Measurements from ENCODE around the gene RNF187. TPM values are rescaled to one million over a fixed set of nuclear protein-coding genes. Genes with fewer than 3 reads are reported as not detected.

Gene RNF187
- polyA plus RNA-seq, 1 donor (not counting 4 experiments of a cell fraction or from before 2014, with no cell fraction given), result 65.8 TPM

DNA sequence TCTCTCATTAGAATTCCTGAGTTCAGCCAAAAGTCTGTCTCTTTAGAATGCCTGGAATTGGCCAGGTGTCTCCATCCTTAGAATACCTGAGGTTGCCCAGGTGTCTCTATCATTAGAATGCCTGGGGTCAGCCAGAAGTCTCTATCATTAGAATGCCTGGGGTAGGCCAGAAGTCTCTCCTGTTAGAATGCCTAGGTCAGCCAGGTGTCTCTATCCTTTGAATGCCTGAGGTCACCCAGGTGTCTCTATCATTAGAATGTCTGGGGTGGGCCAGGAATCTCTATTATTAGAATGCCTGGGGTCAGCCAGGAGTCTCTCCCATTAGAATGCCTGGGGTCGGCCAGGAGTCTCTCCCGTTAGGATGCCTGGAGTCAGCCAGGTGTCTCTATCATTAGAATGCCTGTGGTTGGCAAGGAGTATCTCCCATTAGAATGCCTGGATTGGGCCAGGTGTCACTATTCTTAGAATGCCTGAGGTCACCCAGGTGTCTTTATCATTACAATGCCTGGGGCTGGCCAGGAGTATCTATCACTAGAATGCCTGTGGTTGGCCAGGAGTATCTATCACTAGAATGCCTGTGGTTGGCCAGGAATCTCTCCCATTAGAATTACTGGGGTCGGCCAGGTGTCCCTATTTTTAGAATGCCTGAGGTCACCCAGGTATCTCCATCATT is 43.0 kb downstream of the RNF187 start:
- dilution Hi-C loops (cut with MboI; ENCODE audit: extremely low pct_ligation_motif_present, low sequenced_read_pairs), result no loop called here

DNA sequence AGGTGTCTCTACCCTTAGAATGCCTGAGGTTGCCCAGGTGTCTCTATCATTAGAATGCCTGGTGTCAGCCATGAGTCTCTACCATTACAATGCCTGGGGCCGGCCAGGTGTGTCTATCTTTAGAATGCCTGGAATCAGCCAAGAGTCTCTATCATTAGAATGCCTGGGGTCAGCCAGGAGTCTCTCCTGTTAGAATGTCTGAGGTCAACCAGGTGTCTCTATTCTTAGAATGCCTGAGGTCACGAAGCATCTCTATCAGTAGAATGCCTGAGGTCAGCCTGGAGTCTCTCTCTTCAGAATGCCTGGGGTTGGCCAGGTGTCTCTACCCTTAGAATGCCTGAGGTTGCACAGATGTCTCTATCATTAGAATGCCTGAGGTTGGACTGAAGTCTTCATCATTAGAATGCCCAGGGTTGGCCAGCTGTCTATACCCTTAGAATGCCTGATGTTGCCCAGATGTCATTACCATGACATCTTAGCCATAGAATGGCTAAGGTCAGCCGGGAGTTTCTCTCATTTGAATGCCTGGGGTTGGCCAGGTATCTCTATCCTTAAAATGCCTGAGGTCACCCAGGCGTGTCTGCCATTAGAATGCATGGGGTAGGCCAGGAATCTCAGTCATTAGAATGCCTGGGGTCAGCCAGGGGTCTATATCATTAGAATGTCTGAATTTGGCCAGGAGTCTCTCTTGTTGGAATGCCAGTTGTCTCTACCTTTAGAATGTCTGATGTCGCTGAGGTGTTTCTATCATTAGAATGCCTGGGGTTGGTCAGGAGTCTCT is 44.0 kb downstream of the RNF187 start:
- H3K4me2 ChIP-seq (ENCODE audit: control insufficient read depth, extremely low read depth, insufficient read depth, low read depth, low read length), result no peak overlapping the region
- H3K9ac ChIP-seq (ENCODE audit: control insufficient read depth, extremely low read depth, insufficient read depth, low read length), result no peak overlapping the region
- no peaks in the 10 kb centered on the region for H4K20me1 ChIP-seq (ENCODE audit: control insufficient read depth, extremely low read depth, insufficient read depth, low read length)
- no peaks in the 10 kb centered on the region for H3K79me2 ChIP-seq (ENCODE audit: control insufficient read depth, insufficient read depth, low read length)
- H3K9me3 ChIP-seq (ENCODE audit: control insufficient read depth, low read depth, low read length), result no peaks in the 10 kb centered on the region
- H3K4me3 ChIP-seq (ENCODE audit: control insufficient read depth in 2 of 3, extremely low read depth in 1 of 3, insufficient read depth in 2 of 3, low read depth in 1 of 3, low read length in 3 of 3), result no peak overlapping the region
- H3K4me1 ChIP-seq (ENCODE audit: control insufficient read depth, extremely low read depth, insufficient read depth, low read length), result no peaks in the 10 kb centered on the region
- FAIRE-seq, result no peak
- H3K27ac ChIP-seq (ENCODE audit: control insufficient read depth, insufficient read depth, low read length), result no peak overlapping the region
- no peaks in the 10 kb centered on the region for H3K9me1 ChIP-seq (ENCODE audit: control insufficient read depth, extremely low read depth, insufficient read depth, low read length)
- H3K27me3 ChIP-seq (ENCODE audit: control insufficient read depth, extremely low read depth, insufficient read depth, low read length), result peaks cover 3% of the 10 kb centered on the region
- TF ChIP-seq, protein P1, sequence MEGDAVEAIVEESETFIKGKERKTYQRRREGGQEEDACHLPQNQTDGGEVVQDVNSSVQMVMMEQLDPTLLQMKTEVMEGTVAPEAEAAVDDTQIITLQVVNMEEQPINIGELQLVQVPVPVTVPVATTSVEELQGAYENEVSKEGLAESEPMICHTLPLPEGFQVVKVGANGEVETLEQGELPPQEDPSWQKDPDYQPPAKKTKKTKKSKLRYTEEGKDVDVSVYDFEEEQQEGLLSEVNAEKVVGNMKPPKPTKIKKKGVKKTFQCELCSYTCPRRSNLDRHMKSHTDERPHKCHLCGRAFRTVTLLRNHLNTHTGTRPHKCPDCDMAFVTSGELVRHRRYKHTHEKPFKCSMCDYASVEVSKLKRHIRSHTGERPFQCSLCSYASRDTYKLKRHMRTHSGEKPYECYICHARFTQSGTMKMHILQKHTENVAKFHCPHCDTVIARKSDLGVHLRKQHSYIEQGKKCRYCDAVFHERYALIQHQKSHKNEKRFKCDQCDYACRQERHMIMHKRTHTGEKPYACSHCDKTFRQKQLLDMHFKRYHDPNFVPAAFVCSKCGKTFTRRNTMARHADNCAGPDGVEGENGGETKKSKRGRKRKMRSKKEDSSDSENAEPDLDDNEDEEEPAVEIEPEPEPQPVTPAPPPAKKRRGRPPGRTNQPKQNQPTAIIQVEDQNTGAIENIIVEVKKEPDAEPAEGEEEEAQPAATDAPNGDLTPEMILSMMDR (optimal IDR thresholded peaks at IDR 0.05 in 1 of 3, IDR thresholded peaks at IDR 0.05 in 1 of 3, conservative IDR thresholded peaks at IDR 0.05 in 1 of 3; ENCODE audit: extremely low read depth in 1 of 3, insufficient read depth in 2 of 3, low read length in 3 of 3), result no peak
- TF ChIP-seq EZH2 (IDR thresholded peaks at IDR 0.05; ENCODE audit: low read length), result no peak
- DNase-seq (ENCODE audit: low read depth, low spot score), result no peak
- no peak overlapping the region for H2AFZ ChIP-seq (ENCODE audit: control insufficient read depth, low read length)
- dilution Hi-C loops (cut with MboI; ENCODE audit: extremely low pct_ligation_motif_present, low sequenced_read_pairs), result no loop called here
- H3K36me3 ChIP-seq (ENCODE audit: control insufficient read depth in 2 of 2, extremely low read depth in 1 of 2, insufficient read depth in 2 of 2, low read length in 2 of 2), result no peaks in the 10 kb centered on the region

More for the DNA sequence above, 43.0 kb downstream of the RNF187 start:
- no peaks in the 10 kb centered on the region for H3K9me1 ChIP-seq (ENCODE audit: control insufficient read depth, extremely low read depth, insufficient read depth, low read length)
- H3K9ac ChIP-seq (ENCODE audit: control insufficient read depth, extremely low read depth, insufficient read depth, low read length), result no peak overlapping the region
- H3K27me3 ChIP-seq (ENCODE audit: control insufficient read depth, extremely low read depth, insufficient read depth, low read length), result peaks cover 3% of the 10 kb centered on the region
- H4K20me1 ChIP-seq (ENCODE audit: control insufficient read depth, extremely low read depth, insufficient read depth, low read length), result no peaks in the 10 kb centered on the region
- H3K79me2 ChIP-seq (ENCODE audit: control insufficient read depth, insufficient read depth, low read length), result no peaks in the 10 kb centered on the region
- TF ChIP-seq, protein P1 (optimal IDR thresholded peaks at IDR 0.05 in 1 of 3, IDR thresholded peaks at IDR 0.05 in 1 of 3, conservative IDR thresholded peaks at IDR 0.05 in 1 of 3; ENCODE audit: extremely low read depth in 1 of 3, insufficient read depth in 2 of 3, low read length in 3 of 3), result no peak
- TF ChIP-seq EZH2 (IDR thresholded peaks at IDR 0.05; ENCODE audit: low read length), result no peak
- no peaks in the 10 kb centered on the region for H3K36me3 ChIP-seq (ENCODE audit: control insufficient read depth in 2 of 2, extremely low read depth in 1 of 2, insufficient read depth in 2 of 2, low read length in 2 of 2)
- H2AFZ ChIP-seq (ENCODE audit: control insufficient read depth, low read length), result no peak overlapping the region
- no peaks in the 10 kb centered on the region for H3K9me3 ChIP-seq (ENCODE audit: control insufficient read depth, low read depth, low read length)
- no peaks in the 10 kb centered on the region for H3K4me1 ChIP-seq (ENCODE audit: control insufficient read depth, extremely low read depth, insufficient read depth, low read length)
- no peak overlapping the region for H3K27ac ChIP-seq (ENCODE audit: control insufficient read depth, insufficient read depth, low read length)
- no peak overlapping the region for H3K4me3 ChIP-seq (ENCODE audit: control insufficient read depth in 2 of 3, extremely low read depth in 1 of 3, insufficient read depth in 2 of 3, low read depth in 1 of 3, low read length in 3 of 3)
- DNase-seq (ENCODE audit: low read depth, low spot score), result no peak
- H3K4me2 ChIP-seq (ENCODE audit: control insufficient read depth, extremely low read depth, insufficient read depth, low read depth, low read length), result no peak overlapping the region
- FAIRE-seq, result no peak
